GM18873 (cell line): Measurements from ENCODE around the gene HGF.

Experiments
- ATAC-seq: cut with Tn5 transposase; IDR thresholded peaks from one replicate; pipeline ENCODE4 v1.9.1; 2021; ENCODE audit warnings: mild to moderate bottlenecking, moderate library complexity, moderate number of reproducible peaks; ENCODE audit not compliant: unreplicated experiment, low FRiP score

HGF gene

DNA sequence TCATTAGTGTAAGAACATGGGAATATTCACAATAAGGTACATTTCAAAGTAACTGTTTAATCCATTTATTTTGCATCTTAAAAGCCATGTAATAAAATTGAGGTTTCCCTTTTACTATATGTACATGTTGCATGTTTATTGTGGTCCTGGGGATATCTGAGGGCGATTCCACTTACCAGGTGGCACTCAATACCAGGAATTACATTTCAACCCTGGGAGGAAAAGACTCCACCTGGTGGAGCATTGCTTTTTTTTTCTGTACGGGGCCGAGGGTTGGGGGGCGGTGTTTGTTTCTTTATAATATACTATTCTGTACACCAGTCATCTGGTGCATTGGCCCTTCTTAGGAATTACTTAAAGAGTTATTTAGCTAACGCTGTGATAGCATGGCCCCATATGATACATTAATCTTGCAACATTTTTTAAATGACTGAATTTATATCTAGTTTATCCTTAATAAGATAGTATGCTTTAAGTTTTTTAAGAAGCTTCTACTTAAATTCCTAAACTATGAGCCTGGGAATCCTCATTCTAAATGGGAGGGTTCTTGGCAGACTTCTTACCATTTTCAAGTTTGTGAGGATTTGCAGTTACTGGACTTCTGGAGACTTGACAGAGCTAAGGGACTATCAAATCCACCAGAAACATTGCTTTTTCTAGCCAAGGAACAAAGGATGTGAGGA lies 7.2 kb upstream of the HGF start:
- ATAC-seq: no peak

- ATAC-seq: no peak
These were observed 6.3 kb upstream of the HGF start for GRCh38 chr7:81776161-81776560.

GRCh38 chr7:81775560-81775959 lies 5.7 kb upstream of the HGF start:
- ATAC-seq: no peak

GRCh38 chr7:81774551-81774950 lies 4.7 kb upstream of the HGF start:
- ATAC-seq: no peak

DNA sequence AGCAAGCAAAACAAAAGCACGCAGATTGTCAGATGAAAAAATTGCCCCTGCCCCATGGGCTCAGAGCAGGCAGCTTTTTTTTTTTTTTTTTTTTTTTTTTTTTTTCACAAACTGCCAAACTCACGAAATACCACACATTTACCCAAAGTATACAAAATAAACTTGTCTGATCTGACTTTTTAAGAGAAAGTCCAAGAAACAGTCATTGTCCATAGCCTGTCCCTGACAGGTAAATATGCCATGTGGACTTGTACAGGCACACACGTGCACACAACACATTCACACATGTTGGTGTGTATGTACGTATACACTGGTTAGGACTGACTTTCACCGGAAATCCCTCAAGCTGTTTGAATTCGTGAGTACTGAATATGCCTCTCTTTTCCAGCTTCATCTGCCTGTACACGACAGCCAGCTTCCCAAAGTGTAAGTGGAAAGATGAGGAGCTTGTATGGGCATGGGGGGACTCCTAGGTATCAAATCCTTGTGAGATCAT lies 929 bp upstream of the HGF start:
- ATAC-seq: no peak

DNA sequence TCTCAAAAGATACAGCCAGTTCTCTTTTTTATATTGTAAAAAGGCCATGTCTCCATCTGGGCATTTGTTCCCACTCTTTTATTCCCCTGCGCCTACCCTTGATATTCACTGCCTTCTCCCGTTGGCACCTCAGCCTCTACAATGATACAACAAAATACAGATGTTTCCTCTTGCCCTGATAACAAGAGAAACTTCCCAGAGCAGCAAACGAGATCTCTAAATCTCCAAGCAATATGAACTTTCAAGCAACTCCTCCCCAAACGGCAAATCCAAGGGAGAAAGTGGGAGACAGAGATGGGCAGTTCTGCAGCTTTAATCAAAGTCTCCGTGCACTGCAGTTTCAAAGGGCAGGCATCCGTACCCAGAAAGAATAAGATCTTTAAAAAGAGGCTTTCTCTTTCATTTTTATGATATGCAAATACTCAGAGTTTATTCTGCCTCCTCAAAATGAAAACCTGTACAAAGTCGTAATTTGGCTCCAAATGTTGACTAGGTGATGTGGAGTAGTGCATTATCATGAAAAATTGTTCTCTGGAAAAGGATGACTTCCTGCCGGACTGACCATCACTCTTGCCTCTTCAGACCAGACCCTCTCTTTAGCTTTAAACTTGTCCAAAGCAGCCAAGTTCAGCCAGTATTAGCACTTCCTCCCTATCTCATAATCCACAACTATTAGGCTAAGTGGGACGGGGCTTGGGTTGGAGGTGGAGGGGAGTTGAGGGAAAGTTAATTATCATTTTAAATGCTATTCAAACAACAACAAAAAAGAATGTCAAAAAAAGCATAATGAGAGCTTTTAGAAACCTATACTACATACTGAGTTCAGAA lies 682 bp downstream of the HGF start:
- ATAC-seq: no peak

DNA sequence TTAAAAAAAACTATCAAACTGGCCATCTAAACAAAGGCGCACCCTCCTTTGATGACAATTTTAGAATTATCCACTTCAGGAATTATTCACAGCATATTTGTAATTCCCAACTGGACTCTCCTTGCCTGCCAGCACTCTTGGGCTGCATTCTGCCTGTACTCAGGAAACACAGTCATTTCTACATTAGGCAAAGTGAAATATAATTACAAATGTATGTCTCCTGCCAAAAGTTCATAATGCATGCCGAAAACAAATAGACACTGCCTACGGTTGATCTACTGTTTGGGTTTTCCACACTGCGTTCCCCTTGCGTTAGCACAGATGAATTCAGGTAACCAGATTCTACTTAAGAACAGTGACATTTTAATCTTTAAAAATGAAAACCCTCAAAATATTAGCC lies 1.9 kb downstream of the HGF start:
- ATAC-seq: no peak

- no peak for ATAC-seq
These were observed 8.0 kb downstream of the HGF start for GRCh38 chr7:81761821-81762220.

DNA sequence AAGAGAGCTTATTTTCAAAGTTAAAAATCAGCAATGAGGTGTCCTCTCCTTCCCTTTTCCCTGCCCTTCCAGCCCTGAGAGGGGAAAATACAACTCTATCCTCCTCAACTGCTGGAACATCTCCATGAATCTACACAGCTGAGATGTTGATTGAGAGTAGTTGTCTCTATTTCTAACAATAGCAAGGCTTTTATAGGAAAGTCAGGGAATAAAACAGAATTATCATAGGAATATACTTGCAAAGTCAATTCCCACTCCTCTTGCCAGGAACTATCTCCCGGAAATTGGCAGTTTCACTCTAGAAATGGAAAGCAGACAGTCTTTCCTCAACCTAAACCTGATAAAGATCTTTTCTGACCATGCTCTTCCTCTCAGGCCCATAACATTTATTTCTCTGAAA lies 8.8 kb downstream of the HGF start:
- ATAC-seq: no peak

DNA sequence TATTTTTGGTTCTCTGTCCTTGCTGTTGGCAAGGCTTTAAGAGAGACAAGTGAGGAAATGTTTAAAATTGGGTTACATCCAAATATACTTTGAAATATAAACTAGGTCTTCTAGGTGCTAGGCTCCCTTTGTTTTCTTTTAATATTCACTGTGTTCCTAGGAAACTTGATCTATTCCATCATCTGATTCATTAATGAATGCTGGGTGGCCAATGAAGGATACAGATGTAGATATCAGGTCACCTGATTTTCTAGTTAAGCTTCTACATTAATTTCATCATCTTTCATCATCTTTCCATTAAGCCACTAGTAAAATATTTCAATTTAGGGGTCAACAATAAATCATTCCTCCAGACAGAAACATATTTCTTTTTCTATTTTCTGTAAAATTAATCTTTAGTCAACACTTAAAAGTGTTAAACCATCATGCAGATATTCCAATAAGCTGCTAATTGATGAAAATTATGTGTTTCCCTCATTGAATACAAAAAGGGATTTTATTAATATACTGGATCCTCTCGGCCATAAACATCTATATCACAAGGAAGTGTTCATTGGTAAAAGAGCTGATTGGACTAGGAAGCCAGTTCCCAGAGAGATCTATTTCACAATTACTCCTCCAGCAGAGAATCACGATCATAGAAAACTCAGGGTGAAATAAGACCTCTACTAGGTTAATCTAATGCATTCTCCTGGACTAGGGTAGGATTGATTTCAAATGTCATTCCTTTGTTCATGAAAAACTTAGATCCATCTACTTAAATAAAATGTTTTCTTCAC lies 14.7 kb downstream of the HGF start:
- ATAC-seq: no peak

- no peak for ATAC-seq
These were observed 16.5 kb downstream of the HGF start for GRCh38 chr7:81753392-81753791.

DNA sequence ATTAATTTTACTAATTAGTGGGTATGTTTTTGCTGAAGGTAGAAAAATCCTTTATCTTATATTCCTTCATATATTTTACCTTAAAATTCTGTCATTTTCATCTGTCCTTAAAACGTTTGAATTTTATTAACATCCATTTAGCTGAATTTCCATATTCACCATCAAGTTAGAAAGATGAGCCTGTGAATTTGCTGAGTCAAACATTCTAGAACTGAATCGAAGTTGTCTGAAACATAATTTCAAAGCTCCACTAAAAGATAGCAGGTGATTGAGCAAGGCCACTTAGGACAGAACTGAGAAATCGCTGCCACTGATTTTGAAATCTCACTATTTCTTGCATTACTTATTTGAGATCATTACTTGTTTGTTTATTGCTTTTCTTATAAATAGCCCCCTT lies 17.5 kb downstream of the HGF start:
- ATAC-seq: no peak

DNA sequence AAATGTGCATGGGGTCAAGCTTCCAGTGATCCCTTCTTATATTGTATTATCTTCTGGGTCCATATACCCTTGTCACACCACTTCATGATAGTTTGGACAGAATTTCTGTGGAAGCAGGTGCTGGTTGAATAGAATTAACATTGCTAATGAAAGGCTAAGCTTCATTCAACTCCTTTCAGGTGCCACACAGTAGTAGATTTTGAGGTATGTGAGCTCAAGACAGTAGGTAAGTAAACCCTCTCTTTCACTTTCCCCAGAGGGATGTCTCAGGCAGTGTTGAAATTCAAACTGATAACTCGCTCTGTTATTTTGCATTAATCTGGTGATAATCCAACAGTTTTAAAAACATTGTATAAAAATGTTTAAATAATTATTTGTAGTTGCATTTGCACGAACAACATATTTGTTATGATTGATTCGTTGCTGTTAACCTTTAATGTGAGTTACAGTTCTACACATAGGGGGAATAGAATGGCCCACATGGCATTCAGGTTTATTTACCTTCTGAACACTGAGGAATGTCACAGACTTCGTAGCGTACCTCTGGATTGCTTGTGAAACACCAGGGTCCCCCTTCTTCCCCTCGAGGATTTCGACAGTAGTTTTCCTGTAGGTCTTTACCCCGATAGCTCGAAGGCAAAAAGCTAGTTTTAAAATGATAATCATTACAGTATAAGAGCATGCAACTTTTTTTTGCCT lies 18.1 kb downstream of the HGF start:
- ATAC-seq: no peak

- ATAC-seq: no peak
These were observed 24.2 kb downstream of the HGF start for GRCh38 chr7:81745637-81746036.

GRCh38 chr7:81744389-81744788 lies 25.5 kb downstream of the HGF start:
- no peak for ATAC-seq

GRCh38 chr7:81743665-81744064 lies 26.2 kb downstream of the HGF start:
- no peak for ATAC-seq

DNA sequence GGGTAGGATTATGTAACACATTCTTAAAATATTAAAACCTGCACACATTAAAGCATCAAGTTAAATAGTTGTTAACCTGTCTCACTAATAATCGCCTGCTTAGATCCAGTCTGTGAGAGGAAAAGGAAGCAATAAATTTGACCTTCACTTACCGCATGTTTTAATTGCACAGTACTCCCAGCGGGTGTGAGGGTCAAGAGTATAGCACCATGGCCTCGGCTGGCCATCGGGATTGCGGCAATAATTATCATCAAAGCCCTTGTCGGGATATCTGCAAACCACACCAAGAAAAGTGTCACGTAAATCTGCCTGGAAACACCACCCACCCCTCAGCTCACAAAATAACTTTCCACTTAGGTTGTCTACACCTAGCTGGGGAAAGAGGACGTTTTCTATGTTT lies 26.6 kb downstream of the HGF start:
- no peak for ATAC-seq

DNA sequence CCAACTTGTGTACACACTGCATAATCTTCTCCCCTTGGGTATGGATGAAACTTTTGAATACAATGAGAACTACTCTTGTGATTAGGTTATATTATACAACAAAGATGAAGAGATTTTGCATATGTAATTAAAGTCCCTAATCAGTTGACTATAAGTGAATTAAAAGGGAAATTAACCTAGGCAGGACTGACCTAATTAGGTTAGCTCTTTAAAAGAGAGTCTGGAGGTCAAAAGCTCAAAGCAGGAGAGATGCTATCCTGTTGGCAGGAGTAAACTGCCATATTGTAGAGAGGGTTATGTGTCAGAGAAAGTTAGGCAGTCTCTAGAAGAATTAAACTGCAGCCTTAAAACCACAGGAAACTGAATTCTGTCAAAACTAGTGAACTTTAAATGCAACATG lies 29.4 kb downstream of the HGF start:
- ATAC-seq: no peak

DNA sequence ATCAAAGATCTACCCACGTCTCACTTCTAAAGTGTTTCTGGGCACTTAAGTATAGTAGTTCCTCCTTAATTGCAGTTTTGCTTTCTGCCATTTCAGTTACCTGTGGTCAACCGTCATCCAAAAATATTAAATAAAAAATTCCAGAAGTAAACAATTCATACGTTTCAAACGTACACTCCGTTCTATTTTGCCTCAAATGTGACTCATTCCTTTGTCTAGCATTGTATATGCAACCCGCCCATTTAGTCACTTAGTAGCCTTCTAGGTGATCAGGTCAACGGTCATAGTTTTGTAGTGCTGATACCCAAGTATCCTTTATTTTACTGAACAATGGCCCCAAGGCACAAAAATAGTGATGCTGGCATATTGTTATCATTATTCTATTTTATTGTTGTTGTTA lies 33.8 kb downstream of the HGF start:
- ATAC-seq: no peak

- no peak for ATAC-seq
These were observed 44.1 kb downstream of the HGF start for GRCh38 chr7:81725812-81726127.
